Muscle of leg (tissue), 11 donors: ENCODE measurements around the gene TNKS1BP1. TPM values are rescaled to one million over a fixed set of nuclear protein-coding genes. Genes with fewer than 3 reads are reported as not detected.

Experiments used
- DNase-seq: peaks from one replicate; pipeline ENCODE4 v3.0.0; 2013
- H3K27ac ChIP-seq: one replicate; pipeline ENCODE4 v1.5.1; 2013; ENCODE audit warnings: mild to moderate bottlenecking, low read length, control low read depth
- H3K27me3 ChIP-seq: one replicate; pipeline ENCODE4 v1.6.1; 2013; ENCODE audit warnings: low read length; ENCODE audit not compliant: control insufficient read depth, insufficient read depth
- H3K36me3 ChIP-seq: one replicate; pipeline ENCODE4 v1.6.1; 2013; ENCODE audit warnings: low read length; ENCODE audit not compliant: control insufficient read depth, insufficient read depth
- H3K4me1 ChIP-seq: one replicate; pipeline ENCODE4 v1.6.1; 2013; ENCODE audit warnings: low read length; ENCODE audit not compliant: control insufficient read depth, insufficient read depth
- H3K4me3 ChIP-seq: one replicate; pipeline ENCODE4 v1.5.1; 2013; ENCODE audit warnings: low read length, control low read depth
- H3K9me3 ChIP-seq: replicated peaks from 2 replicates; pipeline ENCODE4 v1.6.1; 2013; ENCODE audit warnings: low read depth, low read length; ENCODE audit not compliant: control insufficient read depth
- WGBS: methylation state at CpG from one replicate; pipeline ENCODE4 v1.1.5; 2013; ENCODE audit warnings: missing lambda C conversion rate; ENCODE audit not compliant: insufficient coverage; 5-methylcytosine and 5-hydroxymethylcytosine counted together
- polyA plus RNA-seq, 8 donors: library from polyadenylated mRNA; unstranded; fragments of 120-200 nt; gene quantifications; one replicate each; pipeline versions ENCODE4 v1.2.1 to v1.2.3, GENCODE V29; 2013; ENCODE audit warnings: inconsistent platforms in 1 of 8, low replicate concordance in 1 of 8; ENCODE audit not compliant: insufficient read length in 8 of 8, insufficient read depth in 1 of 8
- total RNA-seq: library from RNA; stranded (reverse); fragments of 120-200 nt; gene quantifications from one replicate; pipeline ENCODE4 v1.2.4, GENCODE V29; 2013

The TNKS1BP1 gene
- total and polyA plus RNA-seq, 9 donors = 67.2 to 120 (median 108) TPM

DNA sequence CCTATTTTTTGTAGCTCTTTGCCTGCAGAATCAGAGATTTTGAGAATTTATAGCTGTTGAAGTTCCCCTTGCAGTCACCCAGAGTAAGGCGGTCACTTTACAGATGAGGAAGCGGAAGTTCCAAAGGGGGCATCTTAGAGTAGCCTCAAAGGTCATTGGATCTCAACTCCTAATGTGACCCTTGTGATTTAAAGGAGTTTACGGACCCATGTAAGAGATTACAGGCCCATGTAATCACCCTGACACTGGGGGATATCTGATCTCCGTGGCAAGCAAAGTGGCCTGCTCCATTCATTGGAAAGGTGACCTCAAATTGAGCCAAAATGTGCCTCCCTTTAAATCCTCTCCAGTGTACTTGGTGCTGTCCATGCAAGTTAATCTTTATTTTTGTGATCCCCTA lies 29.1 kb upstream of the TNKS1BP1 start:
- Histone ChIP-seq H3K36me3 (no peaks in the 10 kb centered on the region), H3K27me3 (no peaks in the 10 kb centered on the region), H3K4me3 (no peak overlapping the region), H3K4me1 (peaks cover 38% of the 10 kb centered on the region), H3K27ac (peak overlapping the region; percentile 48), H3K9me3 (peaks cover 2% of the 10 kb centered on the region)
- WGBS = 59% methylated on average over 4 of the region's 4 CpGs
- no peak for DNase-seq

DNA sequence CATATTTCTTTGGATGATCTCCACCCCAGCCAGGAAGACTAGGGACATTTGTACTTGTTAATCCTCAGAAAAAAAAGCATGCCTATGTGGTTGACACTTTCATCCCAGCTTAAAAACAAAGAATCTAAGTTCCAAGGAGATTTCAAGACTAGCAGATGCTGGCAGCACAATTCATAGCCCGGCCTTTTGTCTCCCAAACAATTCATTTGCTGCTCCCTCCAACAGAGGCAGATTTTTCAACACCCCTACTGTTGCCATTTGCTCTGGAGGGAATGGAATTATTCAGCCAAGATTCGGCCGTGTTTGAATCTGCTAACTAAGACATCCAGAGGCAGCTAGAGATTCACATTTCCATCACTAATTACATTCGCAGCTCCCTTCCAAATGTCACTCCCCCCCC lies 28.7 kb upstream of the TNKS1BP1 start:
- no CpG with 5 or more reads among the region's 4 CpGs for WGBS
- H3K27ac ChIP-seq = no peak overlapping the region
- H3K4me1 ChIP-seq = peaks cover 34% of the 10 kb centered on the region
- DNase-seq = no peak
- H3K27me3 ChIP-seq = no peaks in the 10 kb centered on the region
- H3K36me3 ChIP-seq = no peaks in the 10 kb centered on the region
- H3K4me3 ChIP-seq = no peak overlapping the region
- H3K9me3 ChIP-seq = peaks cover 2% of the 10 kb centered on the region

DNA sequence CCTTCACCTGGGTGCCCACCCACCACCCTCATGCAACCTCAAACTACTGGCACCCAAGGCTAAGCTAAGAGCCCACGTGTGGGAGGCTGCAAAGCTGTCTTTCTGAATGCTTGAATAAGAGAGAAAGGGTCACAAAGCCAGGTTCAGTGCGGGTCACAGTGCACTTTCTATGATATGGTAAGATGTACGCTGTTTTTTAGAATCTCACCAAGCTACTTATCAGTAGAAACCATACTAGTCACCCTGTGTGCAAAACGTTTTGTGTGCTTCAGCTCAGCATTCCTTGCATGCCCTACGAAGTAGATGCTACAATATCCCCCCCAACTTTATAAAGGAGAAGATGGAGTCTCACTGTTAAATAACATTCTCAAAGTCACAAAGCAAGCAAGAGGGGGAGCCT lies 28.3 kb upstream of the TNKS1BP1 start:
- peaks cover 2% of the 10 kb centered on the region for H3K9me3 ChIP-seq
- DNase-seq = no peak
- no peak overlapping the region for H3K4me3 ChIP-seq
- H3K27ac ChIP-seq = no peak overlapping the region
- H3K36me3 ChIP-seq = no peaks in the 10 kb centered on the region
- H3K27me3 ChIP-seq = no peaks in the 10 kb centered on the region
- H3K4me1 ChIP-seq = peaks cover 29% of the 10 kb centered on the region
- WGBS = no CpG with 5 or more reads among the region's 5 CpGs

DNA sequence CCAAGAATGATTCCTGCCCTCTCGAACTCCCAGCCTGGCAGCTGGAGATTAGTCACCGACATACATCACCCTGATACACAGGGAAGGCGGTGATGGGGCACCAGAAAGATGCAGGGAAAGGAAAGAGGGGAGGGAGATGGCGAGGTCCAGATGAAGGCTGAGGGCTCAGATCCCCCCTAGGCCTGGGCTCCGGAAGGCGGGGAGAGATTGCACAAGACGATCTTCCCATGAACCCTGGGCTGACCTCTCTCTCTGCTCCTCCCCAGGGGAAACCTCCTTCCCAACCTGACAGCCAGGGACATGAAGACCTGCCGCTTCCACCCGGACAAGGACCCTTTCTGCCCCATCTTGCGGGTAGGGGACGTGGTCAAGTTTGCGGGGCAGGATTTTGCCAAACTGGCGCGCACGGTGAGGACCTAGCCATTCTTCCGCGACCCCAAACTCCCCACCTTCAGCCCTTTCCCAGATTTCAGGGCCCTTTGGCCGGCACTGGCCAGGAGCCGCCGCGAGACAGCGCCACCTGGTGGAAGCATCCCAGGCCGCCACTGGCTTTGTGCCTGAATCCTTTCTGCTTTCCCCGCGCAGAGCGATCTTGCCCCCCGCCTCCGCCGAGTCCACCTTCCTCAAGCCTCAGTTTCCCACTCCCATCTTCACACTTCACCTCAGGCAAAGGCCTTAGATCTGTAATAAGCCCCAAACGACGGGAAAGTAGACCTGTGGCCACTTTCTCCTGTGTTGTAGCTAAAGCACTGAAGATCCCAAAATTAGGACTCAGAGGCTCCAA lies 24.9 kb upstream of the TNKS1BP1 start:
- Histone ChIP-seq H3K27ac (no peak overlapping the region), H3K4me3 (no peak overlapping the region), H3K9me3 (peaks cover 2% of the 10 kb centered on the region), H3K27me3 (no peaks in the 10 kb centered on the region), H3K4me1 (peaks cover 18% of the 10 kb centered on the region), H3K36me3 (no peaks in the 10 kb centered on the region)
- peak; percentile 60 for DNase-seq
- WGBS = 15% methylated on average over 21 of the region's 31 CpGs

DNA sequence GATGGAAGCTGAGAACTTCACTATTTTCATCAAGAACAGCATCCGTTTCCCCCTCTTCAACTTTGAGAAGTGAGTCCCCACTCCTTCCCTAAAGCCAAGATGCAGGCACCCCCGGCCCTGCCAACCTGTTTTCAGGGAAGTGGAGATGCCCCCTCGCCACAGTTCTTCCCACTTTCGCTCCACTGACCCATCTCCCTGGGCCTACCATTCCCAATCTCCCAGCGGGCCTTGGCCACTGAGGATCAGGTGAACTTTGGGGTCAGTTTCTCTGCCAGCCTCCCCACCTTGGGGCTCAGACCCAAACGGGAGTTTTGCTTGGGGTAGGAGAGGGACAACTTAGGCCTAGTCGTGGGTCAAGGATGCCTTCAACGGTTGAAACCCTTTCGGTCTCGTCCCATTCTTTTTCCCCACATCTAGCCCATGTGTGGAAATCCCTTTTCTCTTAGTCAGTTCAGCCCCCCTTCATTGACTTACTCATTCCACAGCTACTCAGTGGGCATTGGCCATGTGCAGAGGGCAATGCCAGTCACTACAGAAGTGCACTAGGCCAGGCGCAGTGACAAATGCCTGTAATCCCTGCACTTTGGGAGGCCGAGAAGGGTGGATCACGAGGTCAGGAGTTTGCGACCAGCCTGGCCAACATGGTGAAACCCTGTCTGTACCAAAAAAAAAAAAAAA lies 24.0 kb upstream of the TNKS1BP1 start:
- WGBS = 94% methylated on average over 7 of the region's 14 CpGs
- no peaks in the 10 kb centered on the region for H3K27me3 ChIP-seq
- H3K27ac ChIP-seq = no peak overlapping the region

DNA sequence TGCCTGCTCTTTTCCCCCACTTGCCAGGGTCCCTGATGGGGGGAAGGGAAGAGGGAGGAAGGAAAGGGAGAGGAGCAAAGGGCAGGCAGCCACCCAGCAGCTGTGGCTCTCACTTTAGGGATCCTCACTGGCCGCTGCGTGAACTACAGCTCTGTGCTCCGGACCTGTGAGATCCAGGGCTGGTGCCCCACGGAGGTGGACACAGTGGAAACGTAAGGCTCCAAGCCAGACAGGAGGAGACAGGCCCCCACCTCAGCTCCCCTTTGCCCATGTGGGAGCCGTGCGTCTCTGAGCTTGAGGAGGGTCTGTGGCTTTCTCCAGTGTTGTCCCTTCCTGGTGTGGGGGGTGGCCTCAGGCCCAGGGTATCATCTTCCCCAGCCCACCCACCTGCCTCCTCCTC lies 23.3 kb upstream of the TNKS1BP1 start:
- Histone ChIP-seq H3K4me3 (no peak overlapping the region), H3K27me3 (no peaks in the 10 kb centered on the region), H3K27ac (no peak overlapping the region), H3K36me3 (no peaks in the 10 kb centered on the region), H3K4me1 (peaks cover 9% of the 10 kb centered on the region), H3K9me3 (peaks cover 2% of the 10 kb centered on the region)
- no peak for DNase-seq
- 35% methylated on average over 5 of the region's 7 CpGs for WGBS

More for the DNA sequence above, 24.0 kb upstream of the TNKS1BP1 start:
- no peak for DNase-seq
- Histone ChIP-seq H3K4me3 (no peak overlapping the region), H3K9me3 (peaks cover 2% of the 10 kb centered on the region), H3K4me1 (peaks cover 11% of the 10 kb centered on the region), H3K36me3 (no peaks in the 10 kb centered on the region)

DNA sequence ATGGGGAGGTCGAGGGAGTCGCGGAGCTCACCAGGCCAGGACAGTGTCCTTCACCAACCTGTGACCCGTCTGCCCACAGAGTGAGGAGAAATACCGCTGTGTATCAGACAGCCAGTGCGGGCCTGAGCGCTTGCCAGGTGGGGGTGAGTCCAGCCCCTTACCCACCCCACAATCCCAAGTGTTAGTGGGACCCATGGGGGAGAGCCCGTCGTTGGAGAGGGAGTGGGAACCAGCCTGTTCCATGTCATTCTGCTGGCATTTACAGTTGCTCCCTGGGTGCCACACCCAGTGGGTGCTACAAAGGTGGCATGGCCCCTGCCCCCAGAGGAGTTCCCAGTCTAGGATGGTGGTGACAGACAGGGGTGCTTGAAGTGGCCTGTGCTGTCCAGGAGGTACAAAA lies 22.6 kb upstream of the TNKS1BP1 start:
- no CpG with 5 or more reads among the region's 9 CpGs for WGBS

DNA sequence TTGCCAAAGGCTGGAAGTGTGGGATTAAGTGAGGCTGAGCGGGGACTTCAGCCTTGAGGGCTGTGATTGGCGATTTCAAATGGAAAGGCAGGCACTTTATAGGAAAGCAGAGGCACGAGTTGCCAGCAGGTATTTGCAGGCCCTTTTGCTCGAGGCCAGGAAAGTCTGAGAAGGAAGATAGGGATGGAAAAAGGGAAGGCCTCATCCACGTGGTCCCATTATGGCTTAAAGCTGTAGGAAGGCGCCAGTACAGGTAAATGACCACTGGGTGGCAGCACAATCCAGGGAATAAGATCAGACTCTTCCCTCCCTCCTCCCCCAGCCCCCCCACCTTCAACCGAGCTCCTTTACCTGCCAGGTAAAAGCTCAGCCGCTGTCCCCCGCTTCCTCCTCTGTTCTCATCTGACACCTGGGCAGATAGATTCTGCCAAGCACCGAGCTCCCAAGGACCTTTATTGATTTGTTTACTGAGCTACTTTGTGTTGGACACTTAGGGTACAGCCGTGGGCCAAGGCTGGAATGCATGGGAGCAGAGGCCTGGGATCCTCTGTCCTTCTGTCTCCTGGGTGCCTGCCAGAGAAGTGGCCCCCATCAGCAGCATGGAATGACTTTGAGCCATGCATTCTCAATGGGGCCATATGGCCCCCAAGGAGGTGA lies 20.9 kb upstream of the TNKS1BP1 start:
- DNase-seq = peak; percentile 88
- peaks cover 4% of the 10 kb centered on the region for H3K4me1 ChIP-seq
- H3K27ac ChIP-seq = no peak overlapping the region
- WGBS = 26% methylated on average over 5 of the region's 11 CpGs
- H3K9me3 ChIP-seq = no peaks in the 10 kb centered on the region
- no peaks in the 10 kb centered on the region for H3K36me3 ChIP-seq
- H3K27me3 ChIP-seq = no peaks in the 10 kb centered on the region
- H3K4me3 ChIP-seq = no peak overlapping the region

More for the DNA sequence above, 22.6 kb upstream of the TNKS1BP1 start:
- no peaks in the 10 kb centered on the region for H3K27me3 ChIP-seq
- H3K36me3 ChIP-seq = no peaks in the 10 kb centered on the region
- peaks cover 2% of the 10 kb centered on the region for H3K9me3 ChIP-seq
- no peak overlapping the region for H3K27ac ChIP-seq
- no peak overlapping the region for H3K4me3 ChIP-seq
- peaks cover 4% of the 10 kb centered on the region for H3K4me1 ChIP-seq
- no peak for DNase-seq

DNA sequence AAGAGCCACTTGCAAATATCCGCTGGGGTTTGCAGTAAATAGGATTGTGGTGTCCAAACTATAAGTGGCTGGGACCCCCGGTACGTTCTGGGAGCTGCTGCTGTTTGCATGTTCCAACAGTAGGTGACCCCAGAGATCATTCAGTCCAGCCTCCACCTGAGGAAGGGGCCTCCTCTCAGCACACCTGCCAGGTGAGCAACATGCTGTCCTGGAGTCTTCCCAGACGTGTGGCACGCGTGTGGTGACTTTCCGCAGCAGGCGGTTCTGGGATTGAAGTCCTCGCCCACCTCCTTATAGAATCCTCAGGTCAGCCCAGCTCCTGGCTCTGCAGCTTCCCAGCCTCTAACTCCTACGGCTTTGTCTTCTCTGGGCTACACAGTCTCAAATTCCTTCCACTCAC lies 20.1 kb upstream of the TNKS1BP1 start:
- Histone ChIP-seq H3K4me3 (no peak overlapping the region), H3K4me1 (peaks cover 6% of the 10 kb centered on the region), H3K27ac (no peak overlapping the region), H3K27me3 (no peaks in the 10 kb centered on the region), H3K36me3 (no peaks in the 10 kb centered on the region), H3K9me3 (no peaks in the 10 kb centered on the region)
- DNase-seq = no peak
- 96% methylated on average over 7 of the region's 10 CpGs for WGBS

DNA sequence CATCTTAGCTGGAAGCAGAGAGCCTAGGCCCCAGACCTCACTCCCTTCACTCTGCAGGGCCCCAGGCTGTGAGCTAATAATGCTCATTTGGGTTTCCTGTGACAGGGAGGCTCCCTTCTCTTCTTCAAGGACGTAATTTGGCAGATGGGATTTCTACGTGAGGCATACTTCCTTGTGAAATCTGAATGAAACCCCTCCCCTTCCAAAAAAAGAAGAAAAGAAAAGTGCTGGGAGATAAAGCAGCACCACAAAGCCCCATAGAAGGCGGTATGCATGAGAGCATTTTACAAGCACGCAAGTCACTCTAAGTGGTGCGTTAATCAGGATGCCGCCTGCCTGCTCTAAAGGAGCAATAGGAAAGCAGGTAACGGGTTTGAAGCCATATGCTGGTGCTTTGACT lies 19.1 kb upstream of the TNKS1BP1 start:
- 58% methylated on average over 4 of the region's 7 CpGs for WGBS
- Histone ChIP-seq H3K4me3 (no peak overlapping the region), H3K4me1 (peaks cover 2% of the 10 kb centered on the region), H3K9me3 (no peaks in the 10 kb centered on the region), H3K27ac (no peak overlapping the region), H3K27me3 (no peaks in the 10 kb centered on the region), H3K36me3 (no peaks in the 10 kb centered on the region)
- no peak for DNase-seq
